ENCODE data around the gene C1orf167. TPM values are rescaled to one million over a fixed set of nuclear protein-coding genes. Genes with fewer than 3 reads are reported as not detected.
"Not testable (repeated sequence)": the region's sequence is repeated elsewhere in the genome, so short reads cannot be mapped to it uniquely, and the experiment has no call there.

C1orf167 gene
- total and polyA plus RNA-seq, 2 of the 13 experiments (the other 11 are each of a cell fraction or from before 2014, with no cell fraction given) = not detected

GRCh38 chr1:11803924-11804665 is 42.1 kb downstream of the C1orf167 start:
- BruUV-seq (replicated peaks); H3K9me3 ChIP-seq (ENCODE audit: low read length); H2AFZ ChIP-seq (ENCODE audit: low read length); H4K20me1 ChIP-seq (ENCODE audit: insufficient read depth, low read length); CTCF ChIA-PET (ENCODE audit: low intra/inter-chr PET ratio, low total read pairs); H3K27me3 ChIP-seq (ENCODE audit: control insufficient read depth in 1 of 2, insufficient read depth in 2 of 2, low read length in 2 of 2); in situ Hi-C loops (cut with HindIII; ENCODE audit: extremely low pct_ligation_motif_present, low pct_unique_long_range_greater_than_20kb); FAIRE-seq; TF ChIP-seq FOXA1, SOX13, FOXP1 (IDR thresholded peaks at IDR 0.05): not testable (repeated sequence)
- peaks cover 34% of the 10 kb centered on the region for H3K79me2 ChIP-seq (ENCODE audit: insufficient read depth, low read length)
- H3K27ac ChIP-seq (ENCODE audit: extremely low read length, insufficient read depth, low read length) = peak overlapping the region; percentile 94
- H3K4me3 ChIP-seq (replicated peaks in 1 of 3; ENCODE audit: insufficient read depth in 1 of 3, low read depth in 2 of 3, low read length in 3 of 3) = peak overlapping the region; percentile 53 to 88 (median 86); a peak in 4 of 6 replicates
- peaks cover 56% of the 10 kb centered on the region for H3K4me1 ChIP-seq (ENCODE audit: insufficient read depth, low read length)
- peak; percentile 63 for DNase-seq (ENCODE audit: low spot score)
- ATAC-seq = peak; percentile 5; the same call in 2 of the 3 replicates
- intact Hi-C loops (cut with micrococcal nuclease; ENCODE audit: unreplicated experiment) = loop anchor here (1.0 to 5.0 kb wide), 2 partner anchors 19 to 152 kb away; partner anchors contain the start of genes FBXO2 and FBXO44
- H3K4me2 ChIP-seq (ENCODE audit: low read depth, low read length) = peak overlapping the region; percentile 97
- WGBS (ENCODE audit: low lambda C conversion rate) = 26% methylated on average over 9 of the region's 9 CpGs
- POLR2A ChIA-PET = interaction anchor here (0.8 to 3.2 kb wide), 9 partner anchors 11 to 176 kb away, joined by 3 to 29 read pairs (median 3); partner anchors contain the start of genes FBXO2 and MFN2
- H3K9ac ChIP-seq (ENCODE audit: insufficient read depth, low read depth, low read length) = peak overlapping the region; percentile 93; the same call in 1 of the 2 replicates
- H3K36me3 ChIP-seq (replicated peaks in 1 of 2; ENCODE audit: control insufficient read depth in 1 of 2, insufficient read depth in 2 of 2, low read length in 2 of 2) = peaks cover 2 to 25% of the 10 kb centered on the region in 2 experiments
- TF ChIP-seq HDAC2 (CRISPR knock-in tag; IDR thresholded peaks at IDR 0.05) (peak; percentile 24; the same call in 1 of the 2 replicates), ZNF121 (CRISPR knock-in tag; IDR thresholded peaks at IDR 0.05) (peak; percentile 95), RARA (CRISPR knock-in tag; IDR thresholded peaks at IDR 0.05) (peak; percentile 92), FOXK2 (IDR thresholded peaks at IDR 0.05) (peak; percentile 74; the same call in 1 of the 2 replicates), BCL6 (CRISPR knock-in tag; IDR thresholded peaks at IDR 0.05) (0 out of 2 replicates have a peak, but pooled peaks have one; percentile 9), HMG20A (CRISPR knock-in tag; IDR thresholded peaks at IDR 0.05; ENCODE audit: borderline replicate concordance) (peak; percentile 25; the same call in 1 of the 2 replicates), SAP130 (CRISPR knock-in tag; IDR thresholded peaks at IDR 0.05; ENCODE audit: low read depth) (peak; percentile 44), FOXA1 (CRISPR knock-in tag; IDR thresholded peaks at IDR 0.05) (0 out of 2 replicates have a peak, but pooled peaks have one; percentile 21), TARDBP (CRISPR knock-in tag; IDR thresholded peaks at IDR 0.05) (0 out of 2 replicates have a peak, but pooled peaks have one; percentile 29), SOX13 (CRISPR knock-in tag; conservative IDR thresholded peaks at IDR 0.05 in 1 of 2, IDR thresholded peaks at IDR 0.05 in 1 of 2) (peak in 1 of 2 experiments; percentile 39; a peak in 1 of 4 replicates), HHEX (CRISPR knock-in tag; IDR thresholded peaks at IDR 0.05) (0 out of 2 replicates have a peak, but pooled peaks have one; percentile 25), NR2F6 (IDR thresholded peaks at IDR 0.05) (peak; percentile 70), NR2F6 (CRISPR knock-in tag; IDR thresholded peaks at IDR 0.05) (peak; percentile 69), KLF6 (CRISPR knock-in tag; IDR thresholded peaks at IDR 0.05) (0 out of 2 replicates have a peak, but pooled peaks have one; percentile 13), IRF2 (CRISPR knock-in tag; IDR thresholded peaks at IDR 0.05) (peak; percentile 12; the same call in 1 of the 2 replicates), ZNF724P (CRISPR knock-in tag; IDR thresholded peaks at IDR 0.05; ENCODE audit: borderline replicate concordance) (0 out of 2 replicates have a peak, but pooled peaks have one; percentile 11), ZFP36L1 (CRISPR knock-in tag; IDR thresholded peaks at IDR 0.05) (0 out of 2 replicates have a peak, but pooled peaks have one; percentile 38), HMG20B (CRISPR knock-in tag; conservative IDR thresholded peaks at IDR 0.05) (0 out of 2 replicates have a peak, but pooled peaks have one; percentile 14), FOXP1 (CRISPR knock-in tag; IDR thresholded peaks at IDR 0.05) (peak; percentile 79), MIER3 (CRISPR knock-in tag; IDR thresholded peaks at IDR 0.05; ENCODE audit: borderline replicate concordance) (0 out of 2 replicates have a peak, but pooled peaks have one; percentile 53), SKI (IDR thresholded peaks at IDR 0.05; ENCODE audit: partially characterized antibody) (peak; percentile 75), NCOR1 (IDR thresholded peaks at IDR 0.05; ENCODE audit: borderline replicate concordance, low read length) (peak; percentile 31; the same call in 1 of the 2 replicates), RXRA (CRISPR knock-in tag; IDR thresholded peaks at IDR 0.05) (0 out of 2 replicates have a peak, but pooled peaks have one; percentile 14)
- TF ChIP-seq, protein P1, sequence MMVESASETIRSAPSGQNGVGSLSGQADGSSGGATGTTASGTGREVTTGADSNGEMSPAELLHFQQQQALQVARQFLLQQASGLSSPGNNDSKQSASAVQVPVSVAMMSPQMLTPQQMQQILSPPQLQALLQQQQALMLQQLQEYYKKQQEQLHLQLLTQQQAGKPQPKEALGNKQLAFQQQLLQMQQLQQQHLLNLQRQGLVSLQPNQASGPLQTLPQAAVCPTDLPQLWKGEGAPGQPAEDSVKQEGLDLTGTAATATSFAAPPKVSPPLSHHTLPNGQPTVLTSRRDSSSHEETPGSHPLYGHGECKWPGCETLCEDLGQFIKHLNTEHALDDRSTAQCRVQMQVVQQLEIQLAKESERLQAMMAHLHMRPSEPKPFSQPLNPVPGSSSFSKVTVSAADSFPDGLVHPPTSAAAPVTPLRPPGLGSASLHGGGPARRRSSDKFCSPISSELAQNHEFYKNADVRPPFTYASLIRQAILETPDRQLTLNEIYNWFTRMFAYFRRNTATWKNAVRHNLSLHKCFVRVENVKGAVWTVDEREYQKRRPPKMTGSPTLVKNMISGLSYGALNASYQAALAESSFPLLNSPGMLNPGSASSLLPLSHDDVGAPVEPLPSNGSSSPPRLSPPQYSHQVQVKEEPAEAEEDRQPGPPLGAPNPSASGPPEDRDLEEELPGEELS (CRISPR knock-in tag; IDR thresholded peaks at IDR 0.05) = peak; percentile 58

All from HepG2 (cell line).